Hepatocyte (in vitro differentiated cells): ENCODE results near the gene ANAPC1.

Source experiments
- EZH2 ChIP-seq: fragments of 200-600 bp; sonication (generic); IDR thresholded peaks from 2 replicates; pipeline ENCODE4 v1.6.1; 2016; ENCODE audit warnings: antibody characterized with exemption, mild to moderate bottlenecking, borderline replicate concordance
- EZH2phosphoT487 ChIP-seq: fragments of 200-600 bp; sonication (generic); IDR thresholded peaks from one replicate; pipeline ENCODE4 v1.6.1; 2018; ENCODE audit warnings: antibody characterized with exemption, mild to moderate bottlenecking, low read depth, moderate library complexity; ENCODE audit not compliant: unreplicated experiment, severe bottlenecking
- TF ChIP-seq, protein P1 (sequence below): fragments of 200-600 bp; sonication (generic); IDR thresholded peaks from 2 replicates; pipeline ENCODE4 v1.5.1; 2016; ENCODE audit warnings: antibody characterized with exemption, mild to moderate bottlenecking; ENCODE audit not compliant: poor library complexity

DNA sequence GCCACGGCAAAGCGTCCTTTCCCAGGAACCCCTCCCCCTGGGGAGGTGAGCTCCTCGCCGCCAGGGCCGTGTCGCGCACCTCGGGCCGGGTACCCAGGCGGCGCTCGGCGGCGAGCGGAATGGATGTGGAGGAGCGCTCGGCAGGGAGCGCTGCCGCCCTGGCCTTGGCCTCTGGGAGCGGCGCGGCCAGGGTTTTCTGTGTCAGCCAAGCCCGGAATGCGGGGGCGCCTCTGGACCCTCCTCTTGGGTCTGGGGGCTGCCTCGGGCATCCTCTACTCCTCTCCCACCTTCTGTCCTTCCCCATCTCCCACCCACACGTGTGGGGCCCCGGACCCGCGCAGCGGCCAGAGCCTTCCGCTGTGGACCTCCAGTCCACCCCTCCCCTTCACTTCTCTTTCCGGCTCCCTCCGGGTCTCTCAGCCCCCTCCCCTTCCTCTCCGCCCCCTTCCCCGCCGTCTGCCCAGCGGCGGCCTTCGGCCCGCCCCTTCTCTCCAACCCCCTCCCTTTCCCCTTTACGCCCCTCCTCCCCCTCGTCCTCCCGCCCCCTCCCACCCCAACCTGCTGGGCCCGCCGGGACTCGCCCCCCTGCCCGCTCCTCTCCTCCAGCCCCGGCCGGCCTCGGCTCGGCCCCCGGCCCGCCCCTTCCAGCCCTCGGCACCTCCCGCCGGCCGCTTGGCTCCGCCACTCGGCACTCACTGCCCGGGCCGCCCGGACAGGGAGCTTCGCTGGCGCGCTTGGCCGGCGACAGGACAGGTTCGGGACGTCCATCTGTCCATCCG is 14.1 kb upstream of the ANAPC1 start, which contains the start of gene MERTK:
- TF ChIP-seq, protein P1, sequence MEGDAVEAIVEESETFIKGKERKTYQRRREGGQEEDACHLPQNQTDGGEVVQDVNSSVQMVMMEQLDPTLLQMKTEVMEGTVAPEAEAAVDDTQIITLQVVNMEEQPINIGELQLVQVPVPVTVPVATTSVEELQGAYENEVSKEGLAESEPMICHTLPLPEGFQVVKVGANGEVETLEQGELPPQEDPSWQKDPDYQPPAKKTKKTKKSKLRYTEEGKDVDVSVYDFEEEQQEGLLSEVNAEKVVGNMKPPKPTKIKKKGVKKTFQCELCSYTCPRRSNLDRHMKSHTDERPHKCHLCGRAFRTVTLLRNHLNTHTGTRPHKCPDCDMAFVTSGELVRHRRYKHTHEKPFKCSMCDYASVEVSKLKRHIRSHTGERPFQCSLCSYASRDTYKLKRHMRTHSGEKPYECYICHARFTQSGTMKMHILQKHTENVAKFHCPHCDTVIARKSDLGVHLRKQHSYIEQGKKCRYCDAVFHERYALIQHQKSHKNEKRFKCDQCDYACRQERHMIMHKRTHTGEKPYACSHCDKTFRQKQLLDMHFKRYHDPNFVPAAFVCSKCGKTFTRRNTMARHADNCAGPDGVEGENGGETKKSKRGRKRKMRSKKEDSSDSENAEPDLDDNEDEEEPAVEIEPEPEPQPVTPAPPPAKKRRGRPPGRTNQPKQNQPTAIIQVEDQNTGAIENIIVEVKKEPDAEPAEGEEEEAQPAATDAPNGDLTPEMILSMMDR, result peak; percentile 66
- TF ChIP-seq EZH2 (no peak), EZH2phosphoT487 (no peak)
